GM12892 (cell line): Measurements from ENCODE around the gene CS.

Source experiments
- POLR2A ChIP-seq: IDR thresholded peaks from 2 replicates; pipeline ENCODE4 v1.6.1; 2011; ENCODE audit warnings: low read depth, low read length, control low read depth
- POLR2AphosphoS5 ChIP-seq: IDR thresholded peaks from 2 replicates; pipeline ENCODE4 v1.6.1; 2011; ENCODE audit warnings: low read depth, low read length, control low read depth
- TAF1 ChIP-seq: IDR thresholded peaks from 2 replicates; pipeline ENCODE4 v1.6.1; 2011; ENCODE audit warnings: low read depth, mild to moderate bottlenecking, control low read depth, low read length, borderline replicate concordance

DNA sequence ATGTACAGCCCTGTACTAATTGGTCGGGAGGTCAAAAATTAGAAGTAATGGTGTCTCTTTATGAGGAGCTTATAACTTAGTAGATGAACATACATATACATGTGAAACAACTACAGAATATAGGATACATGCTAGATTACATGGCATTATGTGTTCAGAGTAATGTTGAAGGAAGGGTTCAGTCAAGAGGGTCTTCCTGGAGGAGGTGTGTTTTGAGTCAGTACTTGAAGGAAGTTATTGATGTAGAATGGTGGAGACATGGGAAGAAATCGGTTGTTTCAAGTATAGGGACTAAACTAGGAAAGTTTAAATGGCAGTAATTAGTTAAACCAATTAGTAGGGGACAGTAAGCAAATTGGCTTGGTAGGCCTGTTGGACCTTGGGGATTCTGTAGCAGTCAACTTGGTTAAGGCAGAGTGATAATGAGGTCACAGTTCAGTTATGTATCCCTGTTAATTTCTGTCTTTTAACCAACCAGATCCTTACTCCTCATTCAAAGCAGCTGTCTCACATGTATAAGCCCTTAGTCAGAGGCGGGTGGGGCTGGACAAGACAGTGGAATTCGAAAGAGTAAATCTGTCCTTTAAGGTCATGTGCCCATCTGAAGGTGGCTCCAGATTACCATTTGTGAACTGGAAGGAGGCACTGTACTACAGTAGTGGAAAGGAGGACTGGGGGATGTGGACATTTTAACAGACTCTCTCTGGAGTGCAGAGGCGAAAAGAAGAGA lies 38.5 kb downstream of the CS start:
- no peak for TF ChIP-seq POLR2AphosphoS5
- no peak for TF ChIP-seq TAF1
- no peak for TF ChIP-seq POLR2A
